Stimulated activated naive B cell treated with anti-CD40 and anti-IgM and Interleukin-4, amounts not matched to agents 10 μg/mL and 1 μg/mL and 100 μg/mL, for 72 hours (primary cell): Measurements from ENCODE around the gene ANXA2.

ENCODE experiments used
- ATAC-seq, 2 donors: fragments of 150-1000 bp; cut with Tn5 transposase; replicated peaks; 2 replicates each; pipeline ENCODE4 v1.10.0; 2021; ENCODE audit warnings: moderate library complexity in 1 of 2
- DNase-seq: peaks from one replicate; pipeline ENCODE4 v3.0.0; 2021
- H3K27ac Mint-ChIP-seq: one replicate; pipeline ENCODE4 v1.8.0; 2022; ENCODE audit warnings: mild to moderate bottlenecking, mixed read lengths
- H3K27me3 Mint-ChIP-seq, 2 donors: one replicate each; pipeline ENCODE4 v1.8.0; 2022; ENCODE audit warnings: mixed read lengths in 2 of 2
- H3K36me3 Mint-ChIP-seq, 2 donors: one replicate each; pipeline ENCODE4 v1.8.0; 2022; ENCODE audit warnings: mixed read lengths in 2 of 2, mild to moderate bottlenecking in 1 of 2
- H3K4me1 Mint-ChIP-seq, 2 donors: one replicate each; pipeline ENCODE4 v1.8.0; 2022; ENCODE audit warnings: mixed read lengths in 2 of 2, mild to moderate bottlenecking in 1 of 2
- H3K4me3 Mint-ChIP-seq, 2 donors: one replicate each; pipeline ENCODE4 v1.8.0; 2022; ENCODE audit warnings: mild to moderate bottlenecking in 2 of 2, mixed read lengths in 2 of 2, moderate library complexity in 1 of 2
- H3K9me3 Mint-ChIP-seq, 2 donors: one replicate each; pipeline ENCODE4 v1.8.0; 2022; ENCODE audit warnings: mixed read lengths in 2 of 2, mild to moderate bottlenecking in 1 of 2

ANXA2 gene

DNA sequence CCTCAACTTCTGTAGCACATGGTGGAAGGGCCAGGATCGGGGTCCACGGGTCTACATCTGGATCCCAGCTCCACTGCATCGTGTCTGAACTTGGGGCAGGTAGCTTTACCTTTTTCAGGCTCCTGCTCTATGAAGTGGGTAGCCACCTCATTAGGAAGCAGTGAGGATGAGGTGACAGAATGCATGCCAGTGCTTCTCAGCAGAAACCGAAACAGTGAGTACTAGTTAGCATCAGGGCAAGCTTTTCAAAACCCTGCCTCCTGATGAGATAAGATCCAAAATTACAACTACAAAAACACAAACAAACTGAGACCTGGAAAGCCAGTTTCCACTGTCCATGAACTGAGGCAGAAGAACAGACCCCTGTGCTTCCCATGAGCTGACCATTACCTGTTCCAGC is 77.4 kb downstream of the ANXA2 start:
- Mint-ChIP-seq H3K4me1 (peaks cover 0 to 3% of the 10 kb centered on the region in 2 donors), H3K36me3 (no peaks in the 10 kb centered on the region), H3K27ac (no peak overlapping the region), H3K4me3 (no peak overlapping the region), H3K27me3 (peaks cover 5 to 28% of the 10 kb centered on the region in 2 donors), H3K9me3 (peaks cover 5% of the 10 kb centered on the region in 2 donors)
- DNase-seq = no peak
- no peak for ATAC-seq

DNA sequence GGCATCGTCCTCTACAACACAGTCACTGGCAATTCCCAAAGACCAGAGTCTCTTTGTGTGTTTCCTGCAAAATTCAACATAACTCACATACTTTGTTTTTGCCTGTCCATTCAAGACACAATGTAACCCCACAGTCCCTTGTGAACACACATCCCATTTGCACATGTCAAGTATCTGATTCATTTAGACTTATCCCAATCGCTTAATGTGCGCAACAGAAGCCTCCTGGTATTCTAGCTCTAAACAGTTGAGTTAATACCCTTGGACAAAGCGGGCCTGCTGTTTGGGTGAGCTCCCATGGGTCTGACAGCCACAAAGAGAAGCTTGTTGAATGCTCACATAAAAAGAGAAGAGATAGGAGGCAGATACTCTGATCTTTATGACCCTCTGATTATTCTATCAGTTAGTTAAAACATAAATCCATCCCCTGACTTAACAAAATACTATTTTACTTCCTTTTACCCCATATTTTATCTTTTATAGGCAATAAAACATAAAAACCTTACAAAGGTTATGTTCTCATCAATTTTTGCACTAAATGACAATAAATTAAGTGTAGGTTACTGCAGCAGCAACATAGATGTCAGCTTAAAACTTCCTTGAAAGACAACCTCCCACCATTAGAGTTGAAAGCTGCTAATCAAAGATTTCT is 79.4 kb downstream of the ANXA2 start:
- H3K4me3 Mint-ChIP-seq = no peak overlapping the region
- H3K4me1 Mint-ChIP-seq = peaks cover 0 to 5% of the 10 kb centered on the region in 2 donors
- ATAC-seq = no peak

DNA sequence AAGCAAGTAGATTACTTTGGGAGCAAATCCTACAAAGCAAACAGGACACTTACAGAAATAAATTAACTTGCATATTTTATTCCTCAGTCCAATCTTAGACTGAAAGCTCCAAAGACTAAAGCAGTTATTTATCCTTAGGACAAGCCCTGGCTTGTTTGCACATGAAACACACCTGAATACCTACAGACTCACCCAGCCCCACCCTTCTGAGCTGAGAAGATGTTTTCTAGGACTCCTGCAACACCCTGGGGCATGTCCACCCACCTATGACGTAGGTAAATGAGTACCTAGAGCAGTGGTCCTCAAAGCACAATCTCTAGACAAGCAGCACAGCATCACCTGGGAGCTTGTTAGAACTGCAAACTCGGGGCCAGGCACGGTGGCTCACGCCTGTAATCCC is 80.8 kb downstream of the ANXA2 start:
- peaks cover 8 to 30% of the 10 kb centered on the region in 2 donors for H3K27me3 Mint-ChIP-seq
- DNase-seq (no peak), ATAC-seq (no peak)
- no peak overlapping the region for H3K27ac Mint-ChIP-seq
- H3K9me3 Mint-ChIP-seq = peaks cover 10 to 19% of the 10 kb centered on the region in 2 donors
- peaks cover 0 to 5% of the 10 kb centered on the region in 2 donors for H3K4me1 Mint-ChIP-seq
- H3K4me3 Mint-ChIP-seq = no peak overlapping the region
- no peaks in the 10 kb centered on the region for H3K36me3 Mint-ChIP-seq

More for the DNA sequence above, 79.4 kb downstream of the ANXA2 start:
- H3K36me3 Mint-ChIP-seq = no peaks in the 10 kb centered on the region
- peaks cover 5 to 23% of the 10 kb centered on the region in 2 donors for H3K27me3 Mint-ChIP-seq
- H3K9me3 Mint-ChIP-seq = peaks cover 10 to 19% of the 10 kb centered on the region in 2 donors
- DNase-seq = no peak
- H3K27ac Mint-ChIP-seq = no peak overlapping the region

DNA sequence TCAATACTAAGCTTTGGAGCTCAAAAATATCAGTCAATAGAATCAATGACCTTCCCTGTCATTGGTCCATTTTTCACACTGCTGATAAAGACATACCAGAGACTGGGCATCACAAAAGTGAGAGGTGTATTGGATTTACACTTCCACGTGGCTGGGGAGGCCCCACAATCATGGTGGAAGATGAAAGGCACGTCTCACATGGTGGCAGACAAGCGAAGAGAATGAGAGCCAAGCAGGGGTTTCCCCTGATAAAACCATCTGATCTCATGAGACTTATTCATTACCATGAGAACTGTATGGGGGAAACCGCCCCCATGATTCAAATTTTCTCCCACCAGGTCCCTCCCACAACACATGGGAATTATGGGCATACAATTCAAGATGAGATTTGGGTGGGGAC is 81.9 kb downstream of the ANXA2 start:
- ATAC-seq = peak in 1 of 2 donors; percentile 10
- H3K27me3 Mint-ChIP-seq = peaks cover 15 to 29% of the 10 kb centered on the region in 2 donors
- H3K4me3 Mint-ChIP-seq = no peak overlapping the region
- no peak for DNase-seq
- H3K36me3 Mint-ChIP-seq = no peaks in the 10 kb centered on the region
- peaks cover 10 to 19% of the 10 kb centered on the region in 2 donors for H3K9me3 Mint-ChIP-seq
- H3K4me1 Mint-ChIP-seq = peaks cover 0 to 5% of the 10 kb centered on the region in 2 donors
- no peak overlapping the region for H3K27ac Mint-ChIP-seq

DNA sequence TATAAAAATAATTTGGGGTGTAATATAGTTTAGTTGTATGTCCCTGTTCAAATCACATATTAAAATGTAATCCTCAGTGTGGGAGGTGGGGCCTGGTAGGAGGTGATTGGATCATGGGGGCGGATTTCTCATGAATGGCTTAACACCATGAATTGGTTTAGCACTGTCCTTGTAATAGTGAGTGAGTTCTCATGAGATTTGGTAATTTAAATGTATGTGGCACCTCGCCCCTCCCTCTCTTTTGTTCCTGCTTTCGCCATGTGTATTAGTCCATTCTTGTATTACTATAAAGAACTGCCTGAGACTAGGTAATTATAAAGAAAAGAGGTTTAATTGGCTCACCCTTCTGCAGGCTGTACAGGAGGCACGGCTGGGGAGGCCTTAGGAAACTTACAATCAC is 83.9 kb downstream of the ANXA2 start:
- Mint-ChIP-seq H3K4me1 (peaks cover 0 to 5% of the 10 kb centered on the region in 2 donors), H3K27me3 (peaks cover 19 to 33% of the 10 kb centered on the region in 2 donors), H3K36me3 (no peaks in the 10 kb centered on the region), H3K27ac (no peak overlapping the region), H3K9me3 (peaks cover 10 to 19% of the 10 kb centered on the region in 2 donors), H3K4me3 (no peak overlapping the region)
- DNase-seq (no peak), ATAC-seq (no peak)

DNA sequence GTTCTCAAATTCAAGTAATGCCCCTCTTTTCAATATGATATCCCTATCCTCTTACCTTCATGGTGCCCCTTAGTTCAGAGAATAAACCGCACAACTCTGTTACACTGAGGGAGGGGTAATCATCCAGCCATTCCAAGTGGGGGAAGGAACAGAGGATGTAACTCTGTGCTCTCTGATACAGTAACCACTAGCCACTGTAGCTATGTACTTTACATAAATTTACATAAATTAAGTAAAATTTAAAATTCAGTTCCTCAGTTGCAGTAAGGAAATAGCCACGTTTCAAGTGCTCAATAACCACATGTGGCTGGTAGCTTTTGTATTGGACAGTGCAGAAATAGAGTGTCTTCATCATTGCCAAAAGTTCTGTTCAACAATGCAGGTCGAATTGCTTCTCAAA is 90.8 kb downstream of the ANXA2 start:
- no peaks in the 10 kb centered on the region for H3K4me1 Mint-ChIP-seq
- ATAC-seq (no peak), DNase-seq (no peak)
- no peak overlapping the region for H3K27ac Mint-ChIP-seq
- H3K36me3 Mint-ChIP-seq = no peaks in the 10 kb centered on the region
- peaks cover 20 to 22% of the 10 kb centered on the region in 2 donors for H3K27me3 Mint-ChIP-seq
- no peak overlapping the region for H3K4me3 Mint-ChIP-seq
- H3K9me3 Mint-ChIP-seq = peaks cover 4 to 6% of the 10 kb centered on the region in 2 donors

DNA sequence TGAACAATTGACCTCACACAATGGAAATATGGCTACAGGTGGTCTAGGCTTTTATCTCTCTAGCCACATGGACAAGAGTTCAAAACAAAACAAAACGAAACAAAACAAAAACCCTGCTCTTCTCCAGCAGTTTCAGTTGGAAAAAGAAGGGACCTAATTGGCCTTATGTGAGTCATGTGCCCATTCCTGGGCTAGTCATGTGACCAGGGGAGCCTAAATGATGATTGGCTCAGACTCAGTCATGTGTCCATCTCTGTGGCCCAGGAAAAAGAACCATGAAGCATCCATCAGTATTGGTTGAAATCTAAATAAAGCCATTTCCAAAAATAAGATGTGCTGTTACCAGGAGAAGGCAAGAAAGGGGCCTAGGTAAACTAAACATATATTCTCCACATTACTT is 96.8 kb downstream of the ANXA2 start:
- ATAC-seq = no peak
- no peaks in the 10 kb centered on the region for H3K4me1 Mint-ChIP-seq

DNA sequence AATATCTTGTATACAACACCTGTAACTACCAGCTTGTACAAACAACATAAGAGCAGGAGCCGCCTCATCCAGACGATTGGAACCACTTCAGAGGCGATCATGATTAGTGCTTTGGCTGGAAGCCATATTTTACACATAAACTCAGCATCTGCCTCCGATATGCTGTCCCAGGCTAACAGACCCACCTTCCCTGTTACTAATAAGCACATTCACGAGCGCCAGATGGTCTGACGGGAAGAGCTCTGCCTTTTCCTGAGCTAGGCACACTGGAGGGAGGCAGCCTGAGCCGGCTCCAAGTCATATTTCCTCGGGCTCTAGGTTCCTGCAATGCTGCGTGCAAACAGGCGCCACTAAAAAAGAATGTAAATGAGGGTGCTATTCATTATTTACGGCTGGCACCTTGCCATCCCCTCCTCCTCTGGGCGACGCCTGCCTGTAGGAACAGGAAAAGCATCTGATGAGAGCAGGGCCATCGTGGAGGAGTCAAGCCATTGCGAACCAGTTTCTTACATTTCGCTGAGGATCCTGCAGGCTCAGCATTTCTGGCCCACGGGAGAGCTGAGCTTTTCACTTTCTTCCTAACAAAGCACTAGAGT is 98.2 kb downstream of the ANXA2 start:
- ATAC-seq = no peak

More for the DNA sequence above, 96.8 kb downstream of the ANXA2 start:
- no peak overlapping the region for H3K4me3 Mint-ChIP-seq
- peaks cover 4 to 6% of the 10 kb centered on the region in 2 donors for H3K9me3 Mint-ChIP-seq
- peaks cover 6 to 8% of the 10 kb centered on the region in 2 donors for H3K27me3 Mint-ChIP-seq
- no peaks in the 10 kb centered on the region for H3K36me3 Mint-ChIP-seq
- DNase-seq = no peak
- H3K27ac Mint-ChIP-seq = no peak overlapping the region

More for the DNA sequence above, 98.2 kb downstream of the ANXA2 start:
- Mint-ChIP-seq H3K4me1 (no peaks in the 10 kb centered on the region), H3K27me3 (peaks cover 6 to 7% of the 10 kb centered on the region in 2 donors), H3K27ac (no peak overlapping the region), H3K4me3 (no peak overlapping the region), H3K9me3 (peaks cover 11 to 12% of the 10 kb centered on the region in 2 donors), H3K36me3 (no peaks in the 10 kb centered on the region)
- DNase-seq = no peak
